GM12891 (cell line): ENCODE data around the gene FAM241A.
A peak's percentile ranks its signal among the peaks of the same experiment; 100 is the strongest.
"Not testable (repeated sequence)": the region's sequence is repeated elsewhere in the genome, so short reads cannot be mapped to it uniquely, and the experiment has no call there.

Source experiments
- DNase-seq: peaks from one replicate; pipeline ENCODE4 v3.0.0; 2011; ENCODE audit warnings: low spot score; ENCODE audit not compliant: insufficient read length
- FAIRE-seq: peaks from 2 replicates; lab custom pipeline; 2011; peaks lifted over from hg19 to GRCh38; lab: Jason Lieb, UNC
- PAX5 ChIP-seq: IDR thresholded peaks from 2 replicates; pipeline ENCODE4 v1.6.1; 2011; ENCODE audit warnings: low read length, moderate library complexity, mild to moderate bottlenecking; ENCODE audit not compliant: insufficient read depth, severe bottlenecking
- POLR2A ChIP-seq: IDR thresholded peaks from 2 replicates; pipeline ENCODE4 v1.6.1; 2011; ENCODE audit warnings: low read depth, low read length, control low read depth
- POLR2AphosphoS5 ChIP-seq: IDR thresholded peaks from 2 replicates; pipeline ENCODE4 v1.6.1; 2011; ENCODE audit warnings: low read depth, low read length, control low read depth
- POU2F2 ChIP-seq: IDR thresholded peaks from 2 replicates; pipeline ENCODE4 v1.6.1; 2011; ENCODE audit warnings: low read depth, mild to moderate bottlenecking, control low read depth, low read length, moderate library complexity
- SPI1 ChIP-seq: IDR thresholded peaks from 2 replicates; pipeline ENCODE4 v1.6.1; 2011; ENCODE audit warnings: low read depth, low read length, control low read depth
- TAF1 ChIP-seq: IDR thresholded peaks from 2 replicates; pipeline ENCODE4 v1.6.1; 2011; ENCODE audit warnings: low read depth, low read length, control low read depth

The FAM241A gene

DNA sequence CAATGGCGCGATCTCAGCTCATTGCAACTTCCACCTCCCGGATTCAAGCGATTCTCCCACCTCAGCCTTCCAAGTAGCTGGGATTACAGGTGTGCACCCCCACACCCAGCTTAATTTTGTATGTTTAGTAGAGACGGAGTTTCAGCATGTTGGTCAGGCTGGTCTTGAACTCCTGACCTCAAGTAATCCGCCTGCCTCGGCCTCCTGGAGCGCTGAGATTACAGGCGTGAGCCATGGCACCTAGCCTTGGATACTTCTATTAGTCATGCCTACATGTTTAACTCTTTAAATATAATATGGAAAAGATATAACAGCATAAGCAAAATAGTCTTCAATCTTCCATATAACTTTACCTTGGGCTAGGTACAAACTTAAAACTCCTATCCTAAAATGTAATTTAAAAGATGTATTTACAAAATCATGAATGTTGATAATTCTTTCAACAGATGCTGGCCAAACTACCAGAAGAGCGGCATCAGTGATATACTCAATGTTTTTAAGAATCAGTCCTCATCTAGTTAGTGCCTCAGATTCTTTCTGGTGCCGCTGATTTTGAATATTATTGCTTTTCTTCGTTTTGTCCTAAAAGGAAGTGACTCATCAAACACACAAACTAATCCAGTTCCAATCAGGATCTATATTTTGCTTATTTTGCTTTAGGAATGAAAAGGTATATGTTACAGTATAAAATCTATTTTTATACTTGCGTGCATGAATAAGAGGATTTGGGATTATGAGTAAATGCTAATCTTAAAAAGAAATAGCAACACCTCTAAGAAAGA is 23.7 kb downstream of the FAM241A start:
- DNase-seq (no peak), FAIRE-seq (no peak)
- TF ChIP-seq POLR2A (no peak), PAX5 (no peak), POLR2AphosphoS5 (no peak), SPI1 (no peak), POU2F2 (no peak), TAF1 (no peak)

DNA sequence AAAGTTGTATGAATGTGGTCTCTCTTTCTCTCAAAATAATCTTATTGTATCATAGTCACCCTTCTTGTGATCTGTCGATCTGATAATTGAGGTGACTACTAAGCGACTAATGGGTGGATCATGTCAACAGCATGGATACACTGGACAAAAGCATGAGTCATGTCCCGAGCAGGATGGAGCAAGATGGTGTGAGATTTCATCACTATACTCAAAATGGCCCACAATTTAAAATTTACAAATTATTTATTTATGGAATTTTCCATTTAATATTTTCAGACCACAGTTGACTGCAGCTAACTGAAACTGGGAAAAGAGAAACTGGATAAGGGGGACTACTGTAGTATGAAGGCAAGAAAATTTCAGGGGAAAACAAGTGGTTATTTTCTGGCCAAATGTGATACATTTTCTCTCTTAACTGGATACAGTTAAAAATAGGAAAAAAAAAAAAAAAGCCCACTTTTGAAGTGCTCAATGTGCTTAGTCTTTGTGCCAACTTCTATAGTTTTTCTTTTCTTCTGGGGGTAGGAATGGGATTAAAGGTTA is 25.3 kb downstream of the FAM241A start:
- no peak for TF ChIP-seq PAX5
- TF ChIP-seq SPI1 = no peak
- TF ChIP-seq TAF1 = no peak
- TF ChIP-seq POLR2AphosphoS5 = no peak
- TF ChIP-seq POU2F2 = no peak
- TF ChIP-seq POLR2A = no peak
- FAIRE-seq (no peak), DNase-seq (no peak)

GRCh38 chr4:112171051-112171763 is 26.0 kb downstream of the FAM241A start:
- FAIRE-seq, DNase-seq: not testable (repeated sequence)

GRCh38 chr4:112172180-112172579 is 26.9 kb downstream of the FAM241A start:
- no peak for FAIRE-seq
- TF ChIP-seq POLR2AphosphoS5 (no peak), PAX5 (no peak), POU2F2 (no peak), POLR2A (no peak), TAF1 (no peak), SPI1 (no peak)
- DNase-seq = peak; percentile 5

DNA sequence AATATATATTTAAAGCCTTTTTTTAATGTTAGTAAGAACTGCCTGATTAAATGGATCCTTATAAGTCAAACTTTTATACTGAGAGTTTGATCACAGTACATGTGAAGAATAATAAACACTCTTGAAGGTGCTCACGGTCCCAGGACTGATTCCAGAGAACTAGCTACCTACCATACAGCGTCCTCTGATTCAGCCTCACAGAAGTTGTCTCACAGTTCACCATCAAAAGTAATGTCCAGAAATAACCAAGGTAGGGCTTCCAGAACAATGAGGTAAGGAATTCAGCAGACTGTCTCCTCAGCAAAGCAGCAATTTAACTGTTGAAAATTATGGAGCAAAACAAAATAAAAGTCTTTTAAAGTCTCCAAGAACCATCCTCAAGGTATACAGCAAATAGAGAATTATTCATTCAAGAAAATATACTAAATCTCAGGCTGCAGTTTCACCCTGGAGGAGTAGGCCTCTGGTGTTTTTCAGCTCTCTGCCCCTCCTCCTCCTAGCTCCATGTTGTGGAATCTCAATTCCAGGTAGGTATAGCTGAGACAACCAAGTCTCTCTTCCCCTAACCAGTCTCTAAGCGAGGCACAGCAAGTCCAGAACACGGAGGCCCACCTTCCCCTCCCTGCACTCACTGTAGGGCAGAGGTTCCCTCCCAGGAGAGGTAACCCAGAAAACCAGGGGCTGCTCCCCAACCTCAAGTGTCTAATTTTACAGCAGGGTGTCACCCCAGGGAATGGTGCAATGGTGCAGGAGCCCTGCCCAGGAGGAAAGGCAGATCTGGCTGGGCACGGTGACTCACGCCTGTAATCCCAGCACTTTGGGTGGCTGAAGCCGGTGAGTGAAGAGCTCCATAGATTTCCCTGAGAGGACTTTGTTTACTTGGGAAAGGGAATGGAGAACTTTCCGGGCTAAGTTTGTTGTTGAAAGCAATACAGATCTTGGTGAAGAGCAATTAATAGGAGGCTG is 28.6 kb downstream of the FAM241A start:
- no peak for FAIRE-seq
- no peak for DNase-seq
- TF ChIP-seq POLR2AphosphoS5 (no peak), PAX5 (no peak), POLR2A (no peak), TAF1 (no peak)

GRCh38 chr4:112175840-112176239 is 30.6 kb downstream of the FAM241A start:
- DNase-seq (no peak), FAIRE-seq (no peak)
- TF ChIP-seq POLR2A = no peak
- TF ChIP-seq PAX5 = no peak
- TF ChIP-seq POU2F2 = no peak
- TF ChIP-seq SPI1 = no peak
- no peak for TF ChIP-seq POLR2AphosphoS5
- no peak for TF ChIP-seq TAF1

DNA sequence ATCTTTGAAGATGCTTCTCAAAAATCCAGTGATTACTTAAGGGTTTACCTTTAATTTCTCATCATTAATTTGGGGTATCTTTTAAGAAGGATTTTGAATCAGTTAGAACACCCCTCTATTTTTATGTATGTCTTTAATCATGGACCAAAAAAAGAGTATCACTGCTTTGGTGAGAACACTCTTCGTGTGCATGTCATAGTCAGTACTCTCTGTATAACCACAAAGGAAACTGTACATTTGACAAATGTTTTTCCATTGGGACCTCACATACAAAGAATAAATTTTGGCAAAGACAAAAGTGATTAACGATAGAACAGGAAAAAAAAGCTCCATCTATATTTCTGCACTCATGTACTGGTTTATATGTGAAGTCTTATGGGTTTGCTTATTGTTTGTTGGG is 31.3 kb downstream of the FAM241A start:
- TF ChIP-seq POLR2AphosphoS5 (no peak), TAF1 (no peak), POLR2A (no peak), POU2F2 (no peak), PAX5 (no peak), SPI1 (no peak)
- peak; percentile 9 for FAIRE-seq
- DNase-seq = no peak

DNA sequence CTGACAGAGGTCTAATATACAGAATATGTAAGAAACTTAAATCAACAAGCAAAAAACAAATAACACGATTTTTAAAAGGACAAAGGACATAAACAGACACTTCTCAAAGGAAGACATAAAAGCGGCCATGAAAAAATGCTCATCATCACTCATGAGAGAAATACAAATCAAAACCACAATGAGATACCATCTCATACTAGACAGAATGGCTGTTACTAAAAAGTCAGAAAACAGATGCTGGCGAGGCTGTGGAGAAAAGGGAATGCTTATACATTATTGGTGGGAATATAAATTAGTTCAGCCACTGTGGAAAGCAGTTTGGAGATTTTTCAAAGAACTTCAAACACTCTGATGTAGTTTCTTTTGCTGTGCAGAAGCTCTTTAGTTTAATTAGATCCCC is 33.5 kb downstream of the FAM241A start:
- FAIRE-seq, DNase-seq: not testable (repeated sequence)

DNA sequence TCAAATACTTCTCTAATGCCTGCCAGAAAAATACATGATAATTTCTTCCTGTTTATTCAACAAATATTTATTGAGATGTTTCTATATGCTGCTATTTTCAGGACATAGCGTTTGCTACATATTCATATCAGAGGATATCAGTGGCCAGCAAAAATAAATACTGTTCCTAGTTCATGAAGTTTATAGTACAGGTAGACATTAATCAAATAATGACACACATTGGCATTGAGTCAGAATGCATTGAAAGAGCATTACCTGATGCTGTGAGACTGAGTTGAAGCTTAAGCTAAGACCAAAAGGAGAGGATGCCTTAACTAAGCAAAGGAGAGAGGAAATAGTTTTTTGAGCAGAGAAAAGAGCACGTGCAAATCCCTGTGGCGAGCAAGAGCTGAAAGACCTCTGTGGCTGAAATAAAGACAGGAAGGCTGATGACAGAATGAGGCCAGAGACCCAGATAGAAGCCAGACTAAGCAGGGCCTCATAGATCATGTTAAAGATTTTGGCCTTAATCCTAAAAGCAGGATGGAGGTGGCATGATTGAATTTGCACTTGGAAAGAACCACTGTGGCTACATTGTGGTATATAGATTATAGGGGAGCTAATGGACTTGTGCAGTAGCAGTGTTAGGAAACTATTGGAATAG is 36.2 kb downstream of the FAM241A start:
- TF ChIP-seq SPI1 = no peak
- no peak for TF ChIP-seq POLR2A
- TF ChIP-seq POLR2AphosphoS5 = no peak
- TF ChIP-seq TAF1 = no peak
- no peak for TF ChIP-seq PAX5
- no peak for TF ChIP-seq POU2F2
- FAIRE-seq = no peak
- no peak for DNase-seq
